Activated effector memory CD4-positive, alpha-beta T cell treated with anti-CD3 and anti-CD28 coated beads, Interleukin-2, amount 50 U/mL, for 16 hours (primary cell): ENCODE data around the gene SLC35D3.
"Not testable (repeated sequence)": the region's sequence is repeated elsewhere in the genome, so short reads cannot be mapped to it uniquely, and the experiment has no call there.

Experiments
- DNase-seq: peaks from one replicate; pipeline ENCODE4 v3.0.0-alpha.2; 2020

Gene SLC35D3, protein sequence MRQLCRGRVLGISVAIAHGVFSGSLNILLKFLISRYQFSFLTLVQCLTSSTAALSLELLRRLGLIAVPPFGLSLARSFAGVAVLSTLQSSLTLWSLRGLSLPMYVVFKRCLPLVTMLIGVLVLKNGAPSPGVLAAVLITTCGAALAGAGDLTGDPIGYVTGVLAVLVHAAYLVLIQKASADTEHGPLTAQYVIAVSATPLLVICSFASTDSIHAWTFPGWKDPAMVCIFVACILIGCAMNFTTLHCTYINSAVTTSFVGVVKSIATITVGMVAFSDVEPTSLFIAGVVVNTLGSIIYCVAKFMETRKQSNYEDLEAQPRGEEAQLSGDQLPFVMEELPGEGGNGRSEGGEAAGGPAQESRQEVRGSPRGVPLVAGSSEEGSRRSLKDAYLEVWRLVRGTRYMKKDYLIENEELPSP

DNA sequence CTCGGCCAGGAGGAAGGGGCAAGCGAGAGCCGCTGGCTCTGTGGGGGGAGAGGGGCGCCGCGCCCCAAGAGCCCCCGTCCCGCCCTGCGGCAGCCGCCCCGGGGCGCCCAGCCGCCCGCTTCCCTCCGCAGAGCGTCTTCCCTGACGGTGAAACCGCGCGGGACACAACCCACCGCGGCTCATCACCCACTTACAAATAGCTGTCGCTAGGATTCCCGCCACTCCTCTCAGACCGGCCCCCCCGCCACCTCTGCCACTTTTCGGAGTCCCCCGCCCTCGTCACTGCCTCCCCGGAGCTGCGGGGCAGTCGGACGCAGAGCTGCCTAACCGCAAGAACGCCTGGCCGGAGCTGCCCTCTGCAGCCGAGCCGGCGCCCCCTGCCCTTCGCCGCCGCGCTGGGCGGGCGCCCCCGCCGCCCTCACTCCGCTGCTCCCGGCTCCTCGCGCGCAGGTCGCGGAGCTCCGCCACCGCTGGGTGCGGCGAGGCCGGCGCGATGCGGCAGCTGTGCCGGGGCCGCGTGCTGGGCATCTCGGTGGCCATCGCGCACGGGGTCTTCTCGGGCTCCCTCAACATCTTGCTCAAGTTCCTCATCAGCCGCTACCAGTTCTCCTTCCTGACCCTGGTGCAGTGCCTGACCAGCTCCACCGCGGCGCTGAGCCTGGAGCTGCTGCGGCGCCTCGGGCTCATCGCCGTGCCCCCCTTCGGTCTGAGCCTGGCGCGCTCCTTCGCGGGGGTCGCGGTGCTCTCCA, at the start of gene SLC35D3:
SLC35D3 (plus strand) TSS at position 366 of the 749 bp plus-strand sequence; CDS start at position 494, 128 bp downstream.
- DNase-seq, result no peak

DNA sequence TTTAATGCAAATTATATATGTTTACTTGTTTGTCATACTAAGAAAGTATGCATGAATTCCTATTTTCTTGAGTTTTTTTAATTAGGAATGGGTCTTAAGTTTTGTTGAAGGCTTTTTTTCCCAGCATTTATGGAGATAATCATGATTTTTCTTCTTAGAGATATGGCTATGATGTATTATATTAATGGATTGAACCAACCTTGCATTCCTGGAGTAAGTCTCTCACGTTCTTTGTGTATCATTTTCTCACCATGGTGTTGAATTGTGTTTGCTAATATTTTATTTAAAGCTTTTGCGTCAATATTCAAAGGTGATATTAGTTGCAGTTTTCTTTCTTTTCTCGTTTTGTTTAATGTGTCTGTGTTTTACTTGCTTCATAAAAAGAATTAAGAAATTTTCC, 48.4 kb upstream of the SLC35D3 start:
- DNase-seq, result no peak

DNA sequence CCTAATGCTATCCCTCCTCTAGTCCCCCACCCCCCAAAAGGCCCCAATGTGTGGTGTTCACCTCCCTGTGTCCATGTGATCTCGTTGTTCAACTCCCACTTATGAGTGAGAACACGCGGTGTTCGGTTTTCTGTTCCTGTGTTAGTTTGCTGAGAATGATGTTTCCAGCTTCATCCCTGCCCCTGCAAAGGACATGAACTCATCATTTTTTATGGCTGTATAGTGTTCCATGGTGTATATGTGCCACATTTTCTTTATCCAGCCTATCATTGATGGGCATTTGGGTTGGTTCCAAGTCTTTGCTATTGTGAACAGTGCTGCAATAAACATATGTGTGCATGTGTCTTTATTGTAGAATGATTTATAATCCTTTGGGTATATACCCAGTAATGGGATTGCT, 45.6 kb upstream of the SLC35D3 start:
- DNase-seq, result not testable (repeated sequence)

DNA sequence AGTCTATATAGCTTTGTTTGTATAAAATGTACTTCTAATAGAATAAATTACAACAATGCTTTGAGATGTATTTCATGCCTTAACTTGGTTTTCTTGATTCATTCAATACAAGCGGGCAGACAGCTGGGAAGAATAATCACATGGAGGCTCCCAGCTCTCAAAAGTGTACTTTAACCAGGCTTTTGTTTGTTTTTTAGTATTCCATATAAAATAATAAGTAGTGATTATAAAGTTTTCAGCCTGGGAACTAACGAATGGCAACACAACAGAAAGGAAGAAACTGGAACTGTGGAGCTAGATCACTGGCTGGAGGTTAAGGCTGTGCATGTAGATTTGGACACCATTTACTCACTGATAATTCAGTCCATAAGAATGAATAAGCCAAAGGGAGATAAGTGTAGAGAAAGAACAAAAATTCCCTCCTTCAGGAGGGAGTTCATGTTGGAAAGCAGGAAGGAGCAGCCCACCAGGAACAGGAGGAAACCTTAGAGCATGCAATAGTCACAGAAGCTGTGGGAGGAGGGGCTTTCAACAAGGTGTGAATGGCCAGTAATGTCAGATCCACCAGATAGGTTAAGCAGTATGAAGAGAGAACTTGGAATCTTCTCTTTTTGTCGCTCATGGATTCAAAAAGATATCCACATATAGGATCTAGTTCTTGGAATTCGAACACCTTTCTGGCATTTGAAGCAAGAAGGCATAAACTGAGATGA, 41.2 kb upstream of the SLC35D3 start:
- DNase-seq, result no peak

DNA sequence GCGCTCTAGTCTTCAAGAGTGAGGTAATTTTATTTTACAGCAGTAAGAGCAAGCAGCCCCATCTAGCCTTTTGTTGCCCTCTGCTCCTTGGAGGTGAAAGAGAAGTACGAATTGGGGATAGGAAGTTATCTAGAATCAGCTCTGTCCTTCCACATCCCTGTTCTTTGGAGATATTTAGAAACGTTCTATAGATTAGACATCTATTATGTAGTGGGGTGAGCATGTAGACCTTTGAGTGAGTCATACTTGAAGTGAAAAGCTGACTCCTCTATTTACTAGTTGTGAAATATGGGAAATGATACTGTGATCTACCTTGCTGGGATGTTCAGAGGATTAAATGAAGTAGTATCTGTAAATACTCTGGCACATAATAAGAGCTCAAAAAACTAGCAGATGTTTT, 36.0 kb upstream of the SLC35D3 start:
- no peak for DNase-seq

DNA sequence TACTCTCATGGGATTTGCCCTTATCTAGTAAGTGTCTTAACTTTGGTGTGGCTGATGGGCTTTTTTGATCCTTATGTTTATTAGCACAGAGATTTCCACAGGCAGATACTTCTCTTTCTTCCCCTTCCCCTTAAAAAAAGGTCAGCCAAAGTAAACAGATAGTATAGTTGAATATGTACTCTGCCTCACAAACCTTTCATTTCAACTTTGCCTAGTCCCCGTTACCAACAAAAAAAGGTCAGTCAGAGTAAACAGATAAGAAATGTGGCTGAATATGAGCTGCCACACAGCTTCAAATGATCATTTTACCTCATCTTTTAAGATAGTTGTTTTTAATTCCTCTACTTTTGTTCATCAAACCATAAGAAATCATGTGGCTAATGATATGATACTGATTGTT, 34.1 kb upstream of the SLC35D3 start:
- DNase-seq, result no peak

DNA sequence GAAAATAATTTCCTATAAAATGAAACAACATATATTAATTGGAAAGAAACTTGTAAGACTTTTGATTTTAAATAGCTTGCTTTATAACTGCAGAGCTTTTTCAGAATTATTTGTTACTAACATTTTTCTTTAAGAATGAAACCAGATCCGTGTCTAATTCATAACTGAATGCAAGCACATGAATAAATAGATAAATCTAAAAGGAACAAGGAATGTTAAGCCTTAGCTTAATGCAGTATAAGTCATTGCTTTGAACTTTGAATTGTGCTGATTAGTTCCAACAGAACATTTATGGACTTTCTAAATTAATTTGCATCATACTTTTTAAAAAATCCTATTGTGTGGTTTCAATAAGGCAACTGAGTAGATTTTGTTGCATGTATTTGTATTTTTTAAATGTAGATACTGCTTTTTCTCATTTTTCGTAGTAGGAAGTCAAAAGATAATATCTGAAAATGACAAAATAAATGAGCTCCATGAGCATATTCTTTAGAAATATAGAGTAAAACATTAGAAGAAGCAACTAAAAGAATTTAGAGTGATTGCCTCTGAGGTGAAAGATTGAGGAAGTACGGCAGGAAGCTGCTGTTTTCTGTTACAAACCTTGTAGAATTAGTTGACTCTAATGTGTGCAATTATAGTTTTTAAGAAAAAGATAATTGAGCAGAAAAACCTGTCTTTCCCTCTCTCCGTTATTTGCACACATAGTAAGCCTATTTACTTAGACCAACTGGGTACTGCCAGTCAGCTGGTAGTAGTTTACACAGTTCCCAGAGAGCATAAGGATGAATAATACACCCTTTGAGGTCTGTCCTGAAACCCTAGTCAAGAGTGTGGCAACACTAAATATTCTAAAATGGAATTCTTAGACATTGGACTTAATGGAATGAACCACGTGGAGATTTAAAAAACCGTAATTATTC, 32.6 kb upstream of the SLC35D3 start:
- no peak for DNase-seq

DNA sequence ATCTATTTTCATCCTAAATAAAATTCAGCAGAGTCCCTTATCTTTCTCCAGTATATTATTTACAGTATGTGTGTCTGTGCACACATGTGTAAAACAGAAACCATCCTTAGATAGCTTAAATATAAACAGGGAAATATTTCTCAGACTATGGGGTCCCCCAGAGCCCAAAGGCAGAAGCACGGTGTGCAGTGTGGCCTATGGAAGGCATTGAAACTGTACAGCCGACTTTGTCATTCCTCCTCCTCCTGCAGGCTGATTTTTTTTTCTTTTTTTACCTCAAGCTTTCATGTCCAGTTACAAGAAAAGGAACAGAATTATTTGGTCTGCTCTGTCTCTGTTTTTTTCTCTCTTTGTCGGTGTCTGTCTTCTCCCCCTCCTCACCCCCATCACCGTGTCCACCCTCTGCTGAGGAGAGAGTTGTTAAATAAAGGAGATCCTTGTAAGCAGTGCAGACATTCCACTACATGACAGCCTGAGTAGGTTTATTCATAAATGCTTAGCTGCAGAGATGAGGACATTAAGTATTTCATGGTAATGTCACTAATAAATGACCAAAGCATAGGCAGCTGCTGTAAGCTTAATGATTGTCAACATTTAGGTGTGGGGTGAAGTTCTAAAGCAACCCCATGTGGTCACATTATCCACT, 31.8 kb upstream of the SLC35D3 start:
- no peak for DNase-seq

DNA sequence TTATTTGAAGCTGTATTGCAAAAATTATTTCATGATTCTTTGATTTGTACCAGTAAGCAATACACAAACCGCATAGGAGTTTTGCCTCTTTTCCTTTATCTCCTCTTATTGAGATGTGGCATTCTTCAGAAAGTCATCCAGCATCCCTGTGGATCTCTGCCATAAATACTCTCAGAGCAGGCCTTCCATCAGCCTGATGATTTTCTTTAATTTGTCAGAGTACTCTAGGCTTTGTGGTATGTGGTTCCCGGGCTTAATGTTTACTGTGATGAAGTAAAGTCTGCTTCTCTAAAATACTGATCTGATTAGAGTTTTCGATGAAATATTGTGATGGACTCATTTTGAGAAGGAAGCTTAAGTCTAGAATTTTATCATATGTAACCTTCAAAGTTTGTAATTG, 31.1 kb upstream of the SLC35D3 start:
- DNase-seq, result no peak

DNA sequence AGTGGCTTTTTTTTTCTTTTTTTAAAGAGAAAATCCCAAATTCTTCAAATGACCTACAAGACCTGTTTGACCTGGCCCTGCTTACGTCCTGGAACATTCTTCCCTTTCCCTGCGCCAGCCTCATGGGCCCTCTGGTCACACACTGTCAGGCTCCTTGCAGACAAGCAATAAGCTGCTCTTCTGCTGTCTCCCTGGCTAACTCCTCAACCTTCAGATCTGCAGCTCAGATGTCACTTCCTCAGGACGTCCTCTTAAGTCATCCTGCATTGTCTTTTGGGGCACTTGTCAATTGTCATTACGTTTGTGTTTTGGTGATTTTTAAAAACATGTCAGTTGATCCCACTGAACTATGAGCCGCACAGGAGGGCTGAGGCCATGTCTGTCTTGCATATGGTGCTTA, 28.9 kb upstream of the SLC35D3 start:
- no peak for DNase-seq

DNA sequence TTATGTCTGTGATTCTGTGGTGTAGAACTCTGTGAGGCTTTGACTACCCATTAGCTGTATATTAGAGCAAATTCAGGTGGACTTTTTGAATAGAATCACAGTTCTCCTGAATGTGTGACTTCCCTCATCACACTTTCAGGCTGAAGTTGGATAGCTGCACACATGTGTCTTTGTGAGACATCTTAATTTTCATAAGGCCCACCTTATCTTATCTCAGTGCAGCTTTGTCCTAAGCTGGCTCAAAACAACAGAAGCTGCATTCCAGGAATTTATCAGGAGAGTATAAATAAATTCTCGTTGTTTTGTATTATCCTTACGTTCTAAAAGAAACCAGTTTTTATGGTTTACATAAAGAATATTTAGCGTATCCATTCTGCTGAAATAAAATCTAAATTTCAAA, 26.2 kb upstream of the SLC35D3 start:
- DNase-seq, result no peak

DNA sequence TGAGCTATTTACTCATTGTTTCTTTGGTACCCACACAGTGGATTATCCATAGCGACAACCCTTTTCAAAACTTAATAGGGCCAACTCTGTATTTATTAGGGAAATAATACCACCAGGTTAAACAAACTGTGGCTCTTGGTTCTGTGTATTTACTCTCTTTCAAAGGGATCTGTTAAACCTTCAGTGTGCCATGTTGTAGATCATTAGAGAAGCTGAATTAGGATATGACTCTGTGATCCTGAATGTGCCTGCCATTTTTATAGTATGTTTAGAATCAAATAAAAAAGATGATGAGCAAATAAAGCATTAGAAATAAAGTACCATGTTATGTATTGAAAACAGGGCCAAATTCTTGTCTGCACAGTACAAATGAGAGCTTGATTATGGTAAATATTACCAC, 25.0 kb upstream of the SLC35D3 start:
- no peak for DNase-seq

DNA sequence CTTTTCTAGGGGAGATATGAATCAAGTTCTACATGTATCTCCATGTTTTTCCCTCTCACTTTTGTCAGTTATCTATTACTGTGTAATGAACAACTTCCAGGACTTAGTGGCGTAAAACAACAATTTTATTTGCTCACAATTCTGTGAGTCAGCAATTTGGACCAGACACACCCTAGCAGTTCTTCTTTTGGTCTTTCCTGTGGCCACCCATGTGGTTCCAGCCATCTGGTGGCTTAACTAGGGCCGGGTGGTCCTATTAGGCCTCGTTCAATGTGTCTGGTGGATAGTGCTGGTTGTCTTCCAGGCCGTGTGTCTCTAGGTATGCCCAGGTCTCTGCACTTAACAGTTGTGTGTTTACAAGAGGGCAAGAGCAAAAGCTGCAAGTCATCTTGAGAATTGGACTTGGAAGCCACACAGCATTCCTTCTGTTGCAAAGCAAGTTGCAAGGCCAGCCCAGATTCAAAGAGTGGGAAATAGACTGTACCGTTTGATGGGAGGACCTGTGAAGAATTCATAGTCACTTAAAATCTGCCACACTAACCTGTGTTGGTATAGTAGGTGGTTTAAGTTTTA, 20.8 kb upstream of the SLC35D3 start:
- no peak for DNase-seq

DNA sequence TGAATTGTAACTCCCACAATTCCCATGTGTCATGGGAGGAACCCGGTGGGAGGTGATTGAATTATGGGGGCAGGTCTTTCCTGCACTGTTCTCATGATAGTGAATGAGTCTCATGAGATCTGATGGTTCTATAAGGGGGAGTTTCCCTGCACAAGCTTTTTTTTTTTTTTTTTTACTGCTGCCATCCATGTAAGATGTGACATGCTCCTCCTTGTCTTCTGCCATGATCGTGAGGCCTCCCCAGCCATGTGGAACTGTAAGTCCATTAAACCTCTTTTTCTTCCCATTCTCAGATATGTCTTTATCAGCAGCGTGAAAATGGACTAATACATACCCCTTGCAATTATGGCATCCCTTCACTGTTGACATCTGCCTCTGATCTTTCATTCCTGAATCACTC, 17.6 kb upstream of the SLC35D3 start:
- not testable (repeated sequence) for DNase-seq

DNA sequence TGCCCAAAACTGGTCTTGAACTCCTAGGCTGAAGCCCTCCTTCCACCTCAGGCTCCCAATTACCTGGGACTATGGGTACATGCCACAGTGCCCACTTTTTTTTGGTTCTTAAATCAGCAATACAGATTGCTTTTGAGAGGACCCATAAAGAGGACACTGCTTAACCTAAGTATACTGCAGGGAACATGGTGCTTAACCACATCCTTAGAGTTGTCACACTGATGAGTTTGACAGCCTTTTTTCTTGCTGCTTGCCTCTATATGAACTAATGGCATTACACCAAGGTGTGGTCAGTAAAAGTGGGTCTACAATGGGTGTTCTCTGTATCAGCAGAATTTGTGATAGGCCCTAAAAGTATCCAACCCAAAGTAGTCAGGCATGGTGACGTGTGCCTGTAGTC, 7.2 kb upstream of the SLC35D3 start:
- DNase-seq, result no peak

DNA sequence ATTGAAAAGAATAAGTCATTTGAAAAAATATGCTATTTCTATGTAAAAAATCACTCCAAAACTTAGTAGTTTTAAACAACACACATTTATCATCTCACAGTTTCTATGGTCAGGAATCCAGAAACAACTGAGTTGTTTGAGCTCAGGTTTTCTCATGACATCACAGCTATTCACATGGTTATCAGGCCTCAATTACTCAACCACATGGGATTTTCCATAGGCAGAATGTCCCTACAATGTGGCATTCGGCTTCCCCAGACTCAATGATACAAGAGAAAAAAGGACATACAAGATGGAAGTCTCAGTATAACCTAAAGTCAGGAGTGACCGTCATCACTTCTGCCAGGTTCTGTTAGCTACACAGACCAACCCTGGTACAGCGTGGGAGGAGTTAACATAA, 3.4 kb upstream of the SLC35D3 start:
- DNase-seq, result no peak

DNA sequence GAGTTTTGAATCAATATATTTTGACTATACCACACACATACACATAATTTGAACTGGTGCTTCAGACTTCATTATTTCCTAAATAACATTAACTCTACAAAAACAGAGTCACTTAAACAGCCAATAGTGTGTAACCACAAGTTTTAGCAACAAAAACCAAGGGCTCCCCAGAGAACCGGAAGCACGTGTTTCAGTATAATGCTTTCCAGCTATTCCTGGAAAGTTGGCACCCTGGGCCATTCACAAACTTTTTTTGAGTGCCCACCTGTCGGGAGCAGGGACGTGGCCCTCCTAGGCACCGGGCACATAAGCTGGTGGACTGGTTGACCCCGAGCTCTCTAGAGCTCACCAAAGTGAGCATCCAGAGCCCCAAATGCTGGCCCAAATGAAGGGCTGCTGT, 1.9 kb upstream of the SLC35D3 start:
- no peak for DNase-seq

DNA sequence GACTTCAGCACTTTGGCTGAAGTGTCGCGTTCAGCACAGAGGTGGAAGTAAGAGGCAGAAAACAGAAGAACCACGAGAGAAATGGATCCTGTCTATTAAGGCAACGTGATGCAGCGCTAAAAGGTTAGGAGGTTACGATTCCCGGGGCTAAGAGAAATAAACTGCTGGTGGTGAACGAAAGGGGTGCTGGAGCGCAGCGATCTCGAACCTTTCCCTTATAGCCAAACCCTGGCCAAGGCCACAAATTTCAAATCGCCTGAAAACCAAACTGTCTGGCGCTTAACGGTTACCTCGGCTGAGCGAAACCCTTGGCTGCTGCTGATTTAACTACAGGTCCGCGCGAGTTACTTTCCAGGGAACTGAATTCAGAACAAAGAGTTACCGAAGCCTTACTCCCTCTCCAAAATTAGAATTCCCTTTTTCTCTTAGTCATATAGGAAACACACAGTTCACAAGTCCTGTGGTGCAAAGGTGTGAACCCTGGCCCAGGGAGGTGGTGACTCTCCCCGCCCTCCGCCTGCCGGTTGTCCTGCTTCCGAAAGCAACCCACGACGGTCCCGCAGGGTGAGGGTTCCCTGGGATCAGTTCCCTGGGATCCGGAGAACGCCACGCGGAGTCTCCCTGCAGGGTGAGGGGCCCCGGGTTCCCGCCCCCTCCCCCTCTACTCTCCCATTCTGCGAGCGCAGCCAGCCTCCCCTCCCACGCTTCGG, 1.3 kb upstream of the SLC35D3 start:
- DNase-seq, result no peak

DNA sequence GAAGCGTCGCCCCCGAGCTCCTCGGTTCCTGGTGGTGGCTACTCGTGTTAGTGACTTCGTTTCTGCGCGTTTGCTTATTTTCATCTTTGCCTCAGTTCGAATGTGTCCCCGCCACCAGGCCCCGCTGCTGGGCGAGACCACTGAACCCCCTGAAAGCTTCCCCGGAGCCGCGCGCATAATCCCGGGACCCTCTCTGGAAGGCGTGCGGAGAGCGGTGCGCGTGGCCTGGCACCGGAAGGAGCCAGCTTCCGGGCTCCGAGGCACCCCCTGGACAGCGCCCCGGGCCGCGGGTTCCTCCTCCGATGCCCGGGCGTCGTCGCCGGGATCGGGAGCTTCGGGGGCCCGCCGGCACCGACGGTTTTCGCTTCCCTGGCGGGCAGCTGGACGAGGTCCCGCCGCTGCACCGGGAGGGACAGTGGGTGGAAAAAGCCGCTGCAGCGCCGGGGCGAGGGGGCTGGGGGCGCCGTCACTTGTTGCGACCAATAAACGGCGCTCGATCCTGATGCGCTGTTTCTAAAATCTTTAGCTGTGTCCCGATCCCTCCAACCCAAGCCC, 643 bp upstream of the SLC35D3 start:
- no peak for DNase-seq

DNA sequence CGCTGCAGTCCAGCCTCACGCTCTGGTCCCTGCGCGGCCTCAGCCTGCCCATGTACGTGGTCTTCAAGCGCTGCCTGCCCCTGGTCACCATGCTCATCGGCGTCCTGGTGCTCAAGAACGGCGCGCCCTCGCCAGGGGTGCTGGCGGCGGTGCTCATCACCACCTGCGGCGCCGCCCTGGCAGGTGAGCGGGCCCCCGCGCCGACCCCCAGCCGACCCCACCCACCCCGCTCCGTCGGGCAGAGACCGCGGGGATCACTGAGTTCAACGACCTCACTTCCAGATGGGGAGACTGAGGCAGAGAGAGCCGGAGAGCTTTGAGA, 545 bp downstream of the SLC35D3 start:
- no peak for DNase-seq
